Muscle layer of colon (tissue), 2 donors: ENCODE data around the gene GLRA3.

Experiments used
- H3K27ac ChIP-seq: one replicate; pipeline ENCODE4 v1.7.0; 2013; ENCODE audit warnings: low read depth, mild to moderate bottlenecking, low read length, moderate library complexity
- H3K27me3 ChIP-seq, 2 donors: one replicate each; pipeline ENCODE4 v1.7.0; 2013; ENCODE audit warnings: low read length in 2 of 2, mild to moderate bottlenecking in 2 of 2; ENCODE audit not compliant: insufficient read depth in 2 of 2, control insufficient read depth in 1 of 2
- H3K36me3 ChIP-seq: one replicate; pipeline ENCODE4 v1.7.0; 2013; ENCODE audit warnings: mild to moderate bottlenecking, low read length; ENCODE audit not compliant: insufficient read depth
- H3K4me1 ChIP-seq: one replicate; pipeline ENCODE4 v1.7.0; 2013; ENCODE audit warnings: mild to moderate bottlenecking, low read length; ENCODE audit not compliant: insufficient read depth
- H3K4me3 ChIP-seq, 2 donors: one replicate each; pipeline ENCODE4 v1.7.0; 2013; ENCODE audit warnings: low read length in 2 of 2, low read depth in 1 of 2, mild to moderate bottlenecking in 1 of 2, moderate library complexity in 1 of 2
- H3K9ac ChIP-seq: one replicate; pipeline ENCODE4 v1.7.0; 2013; ENCODE audit warnings: low read length
- H3K9me3 ChIP-seq: one replicate; pipeline ENCODE4 v1.7.0; 2013; ENCODE audit warnings: mild to moderate bottlenecking, low read length
- donor health status: abdominal sarcoma.
- donor health status: Adenocarcinoma of cecum.

Gene GLRA3

DNA sequence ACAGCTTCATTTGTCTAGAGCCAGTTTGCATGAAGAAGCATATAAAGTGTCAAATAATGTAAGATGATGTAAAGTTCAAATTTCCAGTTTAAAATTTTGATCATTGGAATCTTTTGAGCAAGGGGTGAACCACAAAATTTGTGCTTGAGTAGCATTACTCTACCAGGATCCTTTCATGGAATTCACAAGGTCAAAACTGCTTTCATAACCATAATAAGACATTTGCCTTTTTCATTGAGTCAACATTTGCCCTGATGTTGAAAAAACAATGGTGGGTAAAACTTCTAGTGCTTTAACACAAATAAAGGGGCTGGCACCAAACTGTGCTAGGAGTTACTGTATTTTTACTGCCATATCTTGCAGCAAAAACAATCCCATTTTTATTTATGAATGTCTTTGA, 142.2 kb downstream of the GLRA3 start:
- no peaks in the 10 kb centered on the region for H3K9me3 ChIP-seq
- no peaks in the 10 kb centered on the region for H3K27me3 ChIP-seq

DNA sequence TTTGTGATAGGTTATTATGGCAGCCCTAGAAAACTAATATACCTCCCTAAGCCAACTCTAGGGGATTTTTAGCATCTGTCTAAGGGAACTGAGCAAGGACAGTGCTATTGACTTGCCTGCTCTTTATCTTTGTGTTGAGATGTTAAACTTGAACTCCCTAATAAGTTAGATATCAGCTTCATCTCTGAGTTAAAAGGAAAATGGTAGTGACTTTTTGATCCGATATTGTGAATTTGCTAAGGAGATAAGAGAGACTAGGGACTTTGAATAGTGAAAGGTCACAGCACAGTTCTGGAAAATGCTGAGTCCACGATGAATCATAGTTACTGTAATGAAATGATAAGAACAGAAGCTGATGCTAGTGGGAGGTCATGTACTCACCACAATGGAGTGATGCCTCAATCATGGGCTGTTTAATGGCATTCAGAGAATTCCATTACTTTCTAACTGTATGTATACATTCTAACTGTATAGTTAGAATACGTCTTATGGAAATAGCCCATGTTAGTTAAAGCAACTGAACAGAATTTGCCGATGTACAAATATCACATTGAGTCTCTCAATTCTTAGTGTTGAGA, 147.2 kb downstream of the GLRA3 start:
- Histone ChIP-seq H3K36me3 (no peaks in the 10 kb centered on the region), H3K27me3 (no peaks in the 10 kb centered on the region), H3K4me3 (no peak overlapping the region), H3K9me3 (no peaks in the 10 kb centered on the region), H3K9ac (no peak overlapping the region), H3K4me1 (no peaks in the 10 kb centered on the region), H3K27ac (no peak overlapping the region)

More for the DNA sequence above, 142.2 kb downstream of the GLRA3 start:
- Histone ChIP-seq H3K4me3 (no peak overlapping the region), H3K9ac (no peak overlapping the region), H3K36me3 (no peaks in the 10 kb centered on the region), H3K4me1 (no peaks in the 10 kb centered on the region), H3K27ac (no peak overlapping the region)

DNA sequence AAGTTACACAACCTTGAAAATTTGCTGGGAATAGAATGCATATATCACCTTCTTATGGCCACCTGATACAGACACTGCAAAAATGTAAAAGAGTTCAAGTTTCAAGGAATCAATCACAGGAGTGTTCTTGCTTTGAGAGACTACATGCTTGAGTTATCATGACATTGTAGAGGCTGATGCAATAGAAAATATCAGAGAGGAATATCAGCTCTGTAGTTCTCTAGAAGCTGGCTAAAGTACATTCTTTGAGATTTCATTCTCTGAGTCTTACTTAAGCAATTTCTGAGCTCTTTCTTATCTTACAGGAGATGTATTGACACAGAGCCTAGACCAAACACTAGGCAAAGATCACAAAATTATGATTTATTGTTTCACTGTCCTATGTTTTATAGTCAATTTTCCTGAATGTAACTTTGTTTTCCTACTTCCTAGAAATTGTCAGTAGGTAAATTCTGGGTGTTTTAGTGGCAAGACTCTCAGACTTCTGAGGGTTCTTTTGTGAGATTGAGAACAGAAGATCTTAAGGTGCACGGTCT, 154.7 kb downstream of the GLRA3 start:
- no peak overlapping the region for H3K4me3 ChIP-seq
- no peak overlapping the region for H3K9ac ChIP-seq
- no peaks in the 10 kb centered on the region for H3K36me3 ChIP-seq
- H3K27me3 ChIP-seq = no peaks in the 10 kb centered on the region
- no peaks in the 10 kb centered on the region for H3K4me1 ChIP-seq
- no peak overlapping the region for H3K27ac ChIP-seq
- H3K9me3 ChIP-seq = no peaks in the 10 kb centered on the region

DNA sequence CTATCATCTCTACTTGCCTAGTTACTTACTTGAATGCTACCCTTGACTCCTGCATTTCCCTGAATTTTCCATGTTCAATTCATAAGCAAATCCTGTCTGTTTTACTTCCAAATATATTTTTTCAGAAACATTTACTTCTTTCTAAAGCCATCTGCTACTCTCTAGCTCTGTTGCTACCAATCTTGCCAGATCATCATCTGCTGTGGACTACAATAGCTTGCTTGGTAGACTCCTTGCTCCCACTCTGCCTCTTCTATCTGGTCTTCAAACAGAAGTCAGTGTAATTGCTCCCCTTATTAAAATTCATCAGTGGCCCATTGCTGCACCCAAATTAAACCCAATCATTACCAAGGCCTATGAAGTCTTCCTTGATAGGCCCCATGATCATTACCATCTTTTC, 155.2 kb downstream of the GLRA3 start:
- no peaks in the 10 kb centered on the region for H3K4me1 ChIP-seq
- no peaks in the 10 kb centered on the region for H3K9me3 ChIP-seq
- H3K27ac ChIP-seq = no peak overlapping the region
- H3K27me3 ChIP-seq = no peaks in the 10 kb centered on the region
- H3K36me3 ChIP-seq = no peaks in the 10 kb centered on the region
- no peak overlapping the region for H3K4me3 ChIP-seq
- H3K9ac ChIP-seq = no peak overlapping the region

DNA sequence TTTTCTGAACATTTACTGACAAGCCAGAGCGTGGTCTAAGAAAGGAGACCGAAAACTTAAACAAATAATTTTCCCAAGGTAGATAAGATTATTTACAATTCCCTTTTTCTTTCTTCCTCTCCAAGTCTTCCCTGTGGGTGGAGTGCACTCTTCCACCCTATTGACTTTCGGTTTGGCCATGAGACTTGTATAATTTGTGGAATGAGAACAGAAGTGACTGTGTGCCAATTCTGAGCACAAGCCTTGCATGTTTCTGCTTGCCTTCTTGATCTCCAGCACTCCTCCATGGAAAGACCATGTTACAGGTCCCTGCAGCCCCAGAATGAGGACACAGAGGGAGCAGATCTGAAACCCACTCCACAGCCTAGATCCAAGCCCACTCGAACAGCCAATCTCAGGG, 156.8 kb downstream of the GLRA3 start:
- Histone ChIP-seq H3K4me3 (no peak overlapping the region), H3K27me3 (no peaks in the 10 kb centered on the region), H3K27ac (no peak overlapping the region), H3K9me3 (no peaks in the 10 kb centered on the region), H3K9ac (no peak overlapping the region), H3K36me3 (no peaks in the 10 kb centered on the region), H3K4me1 (no peaks in the 10 kb centered on the region)

DNA sequence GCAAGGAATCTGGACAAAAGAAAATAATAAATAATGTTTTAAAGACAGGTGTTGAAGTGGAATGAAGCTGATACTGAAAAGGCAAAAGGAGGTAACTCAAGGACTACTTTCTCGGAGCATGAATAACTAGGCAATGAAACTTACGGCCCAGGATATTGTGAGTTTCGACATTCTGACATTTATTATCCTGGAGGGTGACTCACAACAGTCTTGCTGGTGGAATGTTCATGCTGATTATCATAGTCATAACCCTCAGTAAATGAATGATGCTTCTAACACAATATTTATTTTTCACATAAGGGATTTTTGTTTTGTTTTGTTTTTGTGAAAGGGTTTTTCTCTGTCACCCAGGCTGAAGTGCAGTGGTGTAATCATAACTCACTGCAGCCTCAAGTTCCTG, 159.8 kb downstream of the GLRA3 start:
- no peaks in the 10 kb centered on the region for H3K27me3 ChIP-seq
- H3K4me1 ChIP-seq = no peaks in the 10 kb centered on the region
- H3K27ac ChIP-seq = no peak overlapping the region
- no peak overlapping the region for H3K4me3 ChIP-seq
- no peak overlapping the region for H3K9ac ChIP-seq
- no peaks in the 10 kb centered on the region for H3K36me3 ChIP-seq
- no peaks in the 10 kb centered on the region for H3K9me3 ChIP-seq

DNA sequence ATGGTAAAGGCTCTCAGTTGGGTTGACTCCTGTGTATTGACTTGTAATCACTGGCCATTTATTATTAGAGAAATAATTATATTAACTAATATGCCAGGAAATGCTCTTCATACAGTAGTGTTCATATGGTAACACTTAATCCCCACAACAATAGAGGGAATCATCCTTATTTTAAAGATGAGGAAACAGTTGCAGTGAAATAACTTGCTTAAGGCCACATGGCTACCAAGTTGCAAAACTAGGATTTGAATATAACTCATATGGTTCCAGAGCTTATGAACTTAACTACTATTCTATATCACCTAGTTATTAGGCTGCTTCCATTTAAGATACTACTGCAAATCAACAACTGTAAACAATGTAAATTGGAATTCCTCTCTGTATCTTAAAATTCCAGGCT, 163.2 kb downstream of the GLRA3 start:
- Histone ChIP-seq H3K27me3 (no peaks in the 10 kb centered on the region), H3K27ac (no peak overlapping the region), H3K9ac (no peak overlapping the region), H3K36me3 (no peaks in the 10 kb centered on the region), H3K4me1 (no peaks in the 10 kb centered on the region), H3K4me3 (no peak overlapping the region), H3K9me3 (no peaks in the 10 kb centered on the region)

DNA sequence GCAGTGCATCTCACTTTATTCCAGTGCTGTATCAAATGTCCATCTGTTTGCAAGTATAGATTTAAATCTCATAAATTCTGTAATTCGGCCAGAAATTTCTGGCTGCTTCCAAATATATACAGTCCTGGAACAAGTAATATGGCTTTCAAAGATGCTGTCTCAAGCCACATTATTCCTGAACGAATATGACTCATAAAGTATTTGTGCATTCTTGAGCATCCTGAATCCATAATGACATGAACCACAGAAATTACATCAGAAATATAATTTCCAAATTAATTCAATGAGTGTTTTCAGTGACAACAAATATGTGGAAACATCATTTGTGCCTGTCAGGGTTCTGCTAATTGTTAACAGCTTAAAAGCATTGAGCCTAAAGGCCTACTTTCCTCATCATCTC, 165.8 kb downstream of the GLRA3 start:
- Histone ChIP-seq H3K27me3 (no peaks in the 10 kb centered on the region), H3K9ac (no peak overlapping the region), H3K4me1 (no peaks in the 10 kb centered on the region), H3K9me3 (no peaks in the 10 kb centered on the region), H3K4me3 (no peak overlapping the region), H3K27ac (no peak overlapping the region), H3K36me3 (no peaks in the 10 kb centered on the region)

DNA sequence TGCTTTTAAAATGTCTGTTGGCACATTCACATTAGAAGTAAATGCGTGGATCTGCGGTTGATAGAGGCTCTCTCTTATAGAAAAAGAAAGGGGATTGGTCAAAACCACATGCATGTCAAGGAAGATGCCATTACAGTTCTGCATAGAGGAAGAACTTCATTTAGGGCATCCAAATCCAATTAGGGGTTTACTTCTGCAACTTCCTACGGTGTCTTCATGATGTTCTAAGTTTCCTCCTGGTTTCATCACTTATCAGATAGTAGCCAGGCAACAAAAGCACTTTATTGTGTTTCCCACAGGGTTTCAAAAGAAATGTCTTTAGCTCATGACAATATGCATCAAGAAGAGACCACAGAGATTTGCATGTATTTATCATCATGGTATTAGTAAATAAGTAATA, 170.8 kb downstream of the GLRA3 start:
- H3K4me3 ChIP-seq = no peak overlapping the region
- H3K27ac ChIP-seq = no peak overlapping the region

DNA sequence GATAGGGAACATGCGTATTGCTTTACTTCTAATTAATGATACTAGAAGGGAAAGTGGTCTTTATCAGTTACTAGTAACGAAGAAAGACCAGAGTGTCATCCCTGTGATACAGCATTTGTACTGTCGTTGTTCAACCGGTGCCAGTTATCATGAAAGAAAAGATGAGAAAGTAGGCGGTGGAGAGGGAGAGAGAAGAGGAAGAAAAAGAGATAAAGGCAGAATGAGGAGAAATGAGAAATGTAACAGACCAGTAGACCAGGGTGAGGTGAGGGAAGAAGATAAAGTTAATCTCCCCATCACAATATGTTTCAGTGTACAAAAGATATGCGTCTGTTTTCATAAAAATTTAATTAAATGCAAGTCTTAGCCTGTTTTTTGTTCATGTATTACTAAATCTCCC, 171.6 kb downstream of the GLRA3 start:
- Histone ChIP-seq H3K4me1 (no peaks in the 10 kb centered on the region), H3K27me3 (no peaks in the 10 kb centered on the region), H3K36me3 (no peaks in the 10 kb centered on the region), H3K9ac (no peak overlapping the region), H3K27ac (no peak overlapping the region), H3K9me3 (no peaks in the 10 kb centered on the region), H3K4me3 (no peak overlapping the region)

More for the DNA sequence above, 170.8 kb downstream of the GLRA3 start:
- Histone ChIP-seq H3K9ac (no peak overlapping the region), H3K9me3 (no peaks in the 10 kb centered on the region), H3K27me3 (no peaks in the 10 kb centered on the region), H3K36me3 (no peaks in the 10 kb centered on the region), H3K4me1 (no peaks in the 10 kb centered on the region)

DNA sequence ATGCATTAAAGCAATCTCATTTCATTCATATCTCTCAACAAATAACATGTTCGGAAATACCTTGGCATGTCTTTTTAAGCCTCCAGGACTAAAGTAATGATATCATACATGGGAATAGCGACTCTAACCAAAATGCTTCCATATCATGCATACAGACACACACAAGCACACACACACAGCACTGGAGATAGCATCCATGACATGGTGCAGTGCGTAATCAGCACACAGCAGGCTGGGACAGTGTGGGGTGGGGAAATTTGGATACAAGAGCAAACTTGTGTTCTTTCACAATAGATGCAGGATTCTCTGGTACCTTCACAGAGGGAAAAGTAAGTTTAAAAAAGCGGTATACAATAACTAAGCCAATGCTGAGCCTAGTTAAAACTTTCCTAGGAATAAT, 174.4 kb downstream of the GLRA3 start:
- no peaks in the 10 kb centered on the region for H3K27me3 ChIP-seq
- H3K4me3 ChIP-seq = no peak overlapping the region
- no peaks in the 10 kb centered on the region for H3K4me1 ChIP-seq
- H3K27ac ChIP-seq = no peak overlapping the region
- no peaks in the 10 kb centered on the region for H3K9me3 ChIP-seq
- no peak overlapping the region for H3K9ac ChIP-seq
- H3K36me3 ChIP-seq = no peaks in the 10 kb centered on the region

DNA sequence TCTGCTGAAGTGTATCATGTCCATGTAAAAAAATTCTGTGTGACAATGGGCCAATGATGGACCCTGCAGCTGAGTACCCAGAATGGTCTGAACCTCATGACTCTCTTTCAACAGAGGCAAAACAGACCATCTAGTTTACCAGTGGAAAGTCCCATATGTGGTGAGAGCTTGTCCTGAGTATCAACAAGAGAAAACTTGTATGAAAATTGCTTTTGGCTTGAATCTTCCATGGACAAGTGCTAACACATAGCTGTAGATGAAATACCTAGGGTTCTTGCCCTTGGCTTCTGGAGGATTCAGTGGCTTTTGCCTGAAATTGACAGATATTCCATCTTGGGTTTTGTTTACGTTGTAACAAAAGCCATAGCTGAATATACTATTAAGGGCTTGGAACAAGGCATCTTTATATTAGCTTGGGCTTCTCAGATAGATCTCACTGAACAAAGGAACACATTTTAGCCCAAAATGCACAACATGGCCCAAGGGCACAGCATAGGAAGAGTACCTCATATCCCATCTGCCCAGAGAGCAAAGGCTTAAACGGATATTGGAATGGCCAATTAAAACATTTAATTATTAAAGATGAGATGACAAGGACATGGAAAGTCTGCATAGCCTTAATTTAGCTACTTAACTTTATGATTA, 178.2 kb downstream of the GLRA3 start:
- H3K27me3 ChIP-seq = no peaks in the 10 kb centered on the region
- H3K4me1 ChIP-seq = no peaks in the 10 kb centered on the region
- H3K9ac ChIP-seq = no peak overlapping the region
- no peaks in the 10 kb centered on the region for H3K36me3 ChIP-seq
- no peaks in the 10 kb centered on the region for H3K9me3 ChIP-seq
- H3K4me3 ChIP-seq = no peak overlapping the region
- H3K27ac ChIP-seq = no peak overlapping the region
